SK-N-DZ (cell line): ENCODE results near the gene SLC39A13.

Experiments used
- DNase-seq: peaks from one replicate; pipeline ENCODE4 v3.0.0-alpha.2; 2015; ENCODE audit warnings: low spot score

The SLC39A13 gene

DNA sequence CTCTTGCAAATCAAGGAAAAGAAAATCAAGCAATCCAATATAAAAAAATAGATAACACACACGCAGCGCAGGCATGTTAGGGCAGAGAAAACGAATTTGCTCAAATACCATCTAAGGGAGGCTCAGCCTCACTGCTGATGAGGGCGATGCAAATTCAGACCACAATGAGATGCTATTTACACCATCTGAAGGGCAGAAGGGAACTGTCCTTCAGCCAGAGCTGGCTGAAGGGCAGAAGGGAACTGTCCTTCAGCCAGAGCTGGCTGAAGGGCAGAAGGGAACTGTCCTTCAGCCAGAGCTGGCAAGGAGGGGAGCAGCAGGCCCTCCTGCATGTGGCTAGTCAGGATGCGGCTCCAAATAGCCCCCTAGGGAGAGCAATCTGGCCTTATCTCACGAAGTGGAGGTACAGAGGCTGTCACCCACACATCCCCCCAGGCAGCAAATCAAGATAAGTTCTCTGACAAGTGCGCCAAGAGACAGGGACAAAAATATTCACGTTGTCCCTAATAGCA lies 7.6 kb upstream of the SLC39A13 start:
- no peak for DNase-seq

DNA sequence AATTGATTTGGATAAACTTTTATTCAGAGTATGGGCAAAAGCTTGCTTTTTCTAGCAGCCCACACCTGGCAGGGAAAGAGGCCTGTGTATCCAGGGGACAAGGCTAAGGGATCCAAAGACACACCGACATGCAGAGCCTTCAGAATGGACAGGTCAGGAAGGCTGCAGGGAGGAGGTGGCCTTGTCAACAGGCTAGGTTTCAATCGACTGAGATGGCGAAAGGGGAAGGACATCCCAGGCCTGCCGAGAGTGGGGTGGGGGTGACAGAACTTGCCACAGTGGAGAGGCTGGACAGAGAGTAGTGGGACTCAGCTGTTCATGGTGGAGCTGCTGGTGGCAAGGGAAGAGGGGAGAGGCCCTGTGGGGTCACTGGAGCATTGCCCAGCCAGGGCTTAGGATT lies 5.3 kb upstream of the SLC39A13 start:
- DNase-seq, result no peak

- no peak for DNase-seq
These were observed 4.8 kb upstream of the SLC39A13 start for GRCh38 chr11:47403571-47403970.

DNA sequence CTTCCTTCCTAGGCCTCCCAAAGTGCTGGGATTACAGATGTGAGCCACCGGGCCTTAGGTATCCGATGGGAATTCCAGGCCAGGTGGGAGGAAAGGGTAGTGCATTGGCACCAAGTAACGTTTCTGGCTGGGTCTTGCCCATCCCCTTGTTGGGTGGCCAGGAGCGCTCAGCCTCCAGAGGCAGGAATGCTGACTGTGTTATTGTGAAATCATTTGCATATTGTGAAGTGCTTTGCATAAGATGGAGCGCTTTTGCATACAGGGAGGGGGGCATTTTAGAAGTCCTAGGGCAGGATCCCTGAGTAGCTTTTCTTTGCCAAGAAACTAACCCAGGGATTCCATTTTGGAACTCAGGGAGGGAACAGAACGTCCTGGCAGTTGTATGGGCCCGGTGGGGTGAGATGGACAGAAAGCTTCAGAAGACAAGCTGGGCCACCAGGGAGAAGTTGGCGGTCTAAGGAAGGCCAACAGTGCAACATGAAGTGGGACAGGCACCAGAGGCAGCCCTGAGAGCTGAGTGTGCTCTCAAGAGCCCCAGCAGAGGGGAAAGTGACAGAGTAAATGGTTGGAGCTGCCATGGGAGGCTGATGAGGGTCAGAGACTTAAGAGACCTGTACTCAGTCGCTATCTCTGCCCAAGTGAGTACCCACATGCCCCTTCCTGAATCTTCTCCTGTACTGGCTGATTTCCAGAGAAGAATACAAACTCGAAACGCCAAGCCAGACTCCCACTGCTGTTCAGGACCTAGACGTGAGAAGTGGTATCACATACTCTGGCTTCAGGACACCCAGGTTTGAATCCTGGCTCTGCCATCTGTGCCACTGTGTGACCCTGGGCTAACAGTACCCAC lies 1.3 kb upstream of the SLC39A13 start:
- no peak for DNase-seq

DNA sequence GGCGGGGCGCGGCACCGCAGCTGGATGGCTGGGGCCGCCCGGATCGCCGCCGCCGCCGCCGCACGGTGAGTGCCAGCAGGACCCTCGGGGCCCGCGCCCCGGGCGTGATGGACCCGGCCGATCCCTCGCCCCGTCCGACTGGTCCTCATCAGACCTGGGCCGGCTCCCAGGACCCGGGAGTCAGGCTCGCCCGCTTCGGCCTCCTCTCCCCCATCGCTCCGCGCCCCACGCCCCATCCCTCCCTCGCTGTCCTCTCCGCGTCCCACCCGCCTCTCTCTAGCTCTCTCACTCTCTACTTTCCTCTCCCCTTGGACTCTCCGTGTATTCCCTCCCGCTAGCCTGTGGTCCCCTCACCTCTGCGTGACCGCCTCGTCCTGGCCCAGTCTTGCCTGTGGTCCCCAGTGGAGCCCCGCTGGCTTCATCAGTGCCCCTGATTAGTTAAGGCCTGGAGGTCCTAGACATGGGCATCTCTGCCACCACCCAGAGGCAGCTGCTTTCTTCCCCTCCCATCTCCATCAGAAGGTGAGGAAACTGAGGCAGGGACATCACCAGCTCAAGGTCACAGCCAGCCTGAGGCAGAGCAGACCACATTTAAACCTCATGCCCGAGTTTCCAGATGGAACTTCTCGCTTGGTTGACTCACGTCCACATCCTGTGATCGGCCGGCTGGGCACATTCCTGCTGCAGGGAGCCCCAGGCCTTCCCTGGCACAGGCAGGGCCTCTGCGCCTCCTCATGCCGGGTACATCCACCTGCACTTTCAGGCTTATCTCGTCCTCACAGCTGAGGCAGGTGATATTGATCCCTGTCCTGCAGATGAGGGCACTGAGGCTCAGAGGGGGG lies 429 bp downstream of the SLC39A13 start:
- DNase-seq, result no peak

DNA sequence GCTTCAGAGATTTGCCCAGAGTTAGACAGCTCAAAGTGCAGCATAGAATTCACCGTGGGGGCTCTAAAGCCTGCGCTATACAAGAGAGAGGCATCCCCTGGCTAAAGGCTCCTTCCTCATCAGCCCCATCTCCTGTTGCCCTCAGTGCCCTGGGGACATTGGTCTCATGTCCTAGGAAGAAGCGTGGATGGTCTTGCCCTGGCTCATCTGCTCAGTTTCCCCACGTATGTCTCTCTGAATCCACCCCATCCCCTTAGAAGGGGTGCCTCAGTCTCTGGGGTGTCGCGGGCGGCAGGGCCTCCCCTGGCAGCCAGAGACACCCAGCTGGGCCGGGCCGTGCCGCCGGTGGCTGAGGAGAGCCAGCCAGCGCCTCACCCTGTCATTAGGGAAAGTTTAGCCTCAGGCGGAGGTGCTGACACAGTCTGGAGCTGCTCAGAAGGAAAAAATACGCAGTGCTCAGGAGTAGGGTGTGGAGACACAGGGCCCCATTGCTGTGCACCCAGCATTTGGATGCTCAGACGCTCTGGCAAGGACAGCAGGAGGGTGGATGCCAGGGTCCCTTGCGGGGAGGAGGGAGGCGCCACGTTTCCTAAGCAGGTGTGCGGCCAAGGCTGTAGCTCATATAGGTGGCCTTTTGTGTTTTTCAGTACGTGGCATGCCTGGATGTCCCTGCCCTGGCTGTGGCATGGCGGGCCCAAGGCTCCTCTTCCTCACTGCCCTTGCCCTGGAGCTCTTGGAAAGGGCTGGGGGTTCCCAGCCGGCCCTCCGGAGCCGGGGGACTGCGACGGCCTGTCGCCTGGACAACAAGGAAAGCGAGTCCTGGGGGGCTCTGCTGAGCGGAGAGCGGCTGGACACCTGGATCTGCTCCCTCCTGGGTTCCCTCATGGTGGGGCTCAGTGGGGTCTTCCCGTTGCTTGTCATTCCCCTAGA lies 1.3 kb downstream of the SLC39A13 start:
- DNase-seq, result no peak

DNA sequence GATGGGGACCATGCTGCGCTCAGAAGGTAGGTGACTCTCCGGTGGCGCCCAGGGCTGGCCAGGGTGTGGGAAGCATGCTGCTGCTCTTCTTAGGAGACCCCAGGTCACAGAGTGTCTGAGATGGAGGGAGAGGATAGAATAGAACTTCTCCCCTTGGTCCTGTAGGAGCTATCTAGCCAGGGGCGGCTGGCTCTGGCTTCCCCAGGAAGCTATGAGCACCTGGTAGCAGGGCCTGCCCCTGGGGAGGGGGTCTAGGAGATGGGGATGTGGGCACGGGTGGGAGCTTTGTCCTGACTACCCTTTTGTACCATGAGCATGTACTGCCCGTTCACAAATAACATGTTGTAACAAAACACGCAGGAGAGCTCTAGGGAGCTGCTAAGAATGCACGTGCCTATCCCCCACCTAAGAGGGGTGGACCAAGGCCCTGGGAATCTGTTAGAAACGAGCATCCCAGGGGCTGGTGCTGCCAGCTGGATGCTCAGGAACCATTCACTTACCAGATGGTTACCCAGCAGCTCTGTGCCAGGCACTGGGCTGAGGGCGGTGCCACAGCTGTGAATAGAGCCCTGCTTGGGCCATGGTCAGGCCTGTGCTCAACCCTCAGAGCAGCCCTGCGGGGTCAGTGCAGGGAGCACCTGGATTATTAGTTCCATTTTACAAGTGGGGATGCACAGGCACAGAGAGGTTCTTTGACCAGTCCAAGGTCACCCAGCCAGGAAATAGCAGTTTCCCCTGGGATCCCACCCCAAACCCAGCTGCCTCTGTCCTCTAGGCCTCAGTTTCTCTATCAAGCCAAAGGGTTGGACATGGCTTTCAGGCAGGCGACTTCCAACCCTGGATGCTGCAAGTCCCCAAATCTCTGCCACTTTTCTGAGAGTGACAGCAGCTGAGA lies 2.2 kb downstream of the SLC39A13 start:
- DNase-seq, result no peak

DNA sequence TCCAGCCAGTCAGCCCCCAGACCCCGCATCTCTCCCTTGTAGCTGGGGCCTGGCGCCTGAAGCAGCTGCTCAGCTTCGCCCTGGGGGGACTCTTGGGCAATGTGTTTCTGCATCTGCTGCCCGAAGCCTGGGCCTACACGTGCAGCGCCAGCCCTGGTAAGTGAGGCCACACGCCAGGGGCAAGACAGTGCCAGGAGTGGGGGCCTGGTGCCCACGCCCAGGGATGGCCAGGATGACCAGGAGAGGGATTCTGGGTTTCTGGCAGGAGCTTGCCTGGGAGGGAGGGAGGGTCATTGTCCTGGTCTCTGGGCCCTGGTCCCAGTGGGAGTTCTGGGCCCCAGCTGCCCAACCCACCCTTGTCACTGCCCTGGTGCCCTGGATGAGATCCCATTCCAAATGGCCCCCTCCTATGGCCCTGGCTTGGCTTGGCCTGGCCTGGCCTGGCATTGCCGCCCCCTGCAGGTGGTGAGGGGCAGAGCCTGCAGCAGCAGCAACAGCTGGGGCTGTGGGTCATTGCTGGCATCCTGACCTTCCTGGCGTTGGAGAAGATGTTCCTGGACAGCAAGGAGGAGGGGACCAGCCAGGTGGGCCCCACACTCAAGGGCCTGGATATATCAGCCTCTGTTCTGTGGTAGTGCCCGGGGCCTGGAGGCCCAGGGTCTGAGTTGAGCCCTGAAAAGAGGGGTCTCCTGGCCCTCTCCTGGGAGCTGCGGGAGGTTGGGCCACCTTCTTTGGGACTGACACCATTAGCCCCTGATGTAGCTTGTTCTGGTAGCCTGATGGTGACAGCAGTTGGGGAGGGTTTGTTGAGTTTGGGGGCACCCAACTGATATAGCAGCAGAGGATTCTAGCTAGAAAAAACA lies 3.7 kb downstream of the SLC39A13 start:
- peak; percentile 47 for DNase-seq

DNA sequence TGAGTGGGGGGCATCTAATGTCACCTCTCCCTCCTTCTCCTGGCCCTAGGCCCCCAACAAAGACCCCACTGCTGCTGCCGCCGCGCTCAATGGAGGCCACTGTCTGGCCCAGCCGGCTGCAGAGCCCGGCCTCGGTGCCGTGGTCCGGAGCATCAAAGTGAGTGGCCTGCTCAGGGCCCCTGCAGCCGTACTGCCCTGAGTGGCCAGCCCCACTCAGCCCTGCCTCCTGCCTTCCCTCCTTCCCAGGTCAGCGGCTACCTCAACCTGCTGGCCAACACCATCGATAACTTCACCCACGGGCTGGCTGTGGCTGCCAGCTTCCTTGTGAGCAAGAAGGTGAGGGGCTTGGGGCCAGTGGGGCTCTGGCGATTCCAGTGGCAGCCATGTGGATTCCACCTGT lies 5.0 kb downstream of the SLC39A13 start:
- DNase-seq, result no peak

GRCh38 chr11:47413908-47414684 lies 5.7 kb downstream of the SLC39A13 start:
- no peak for DNase-seq

DNA sequence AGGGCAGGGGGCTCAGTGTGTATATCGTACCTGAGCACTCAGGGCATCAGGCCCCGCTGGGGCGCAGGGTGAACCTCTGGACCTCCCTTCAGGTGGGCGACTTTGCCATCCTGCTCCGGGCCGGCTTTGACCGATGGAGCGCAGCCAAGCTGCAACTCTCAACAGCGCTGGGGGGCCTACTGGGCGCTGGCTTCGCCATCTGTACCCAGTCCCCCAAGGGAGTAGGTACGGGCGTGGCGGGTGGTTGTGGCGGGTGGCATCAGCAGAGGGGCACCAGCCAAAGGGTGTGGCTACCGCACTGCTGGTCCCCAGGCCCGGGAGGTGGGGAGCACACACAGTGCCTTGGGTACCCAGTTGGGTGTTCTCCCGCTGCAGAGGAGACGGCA lies 6.3 kb downstream of the SLC39A13 start:
- no peak for DNase-seq

GRCh38 chr11:47415091-47415854 lies 6.9 kb downstream of the SLC39A13 start:
- DNase-seq, result no peak

DNA sequence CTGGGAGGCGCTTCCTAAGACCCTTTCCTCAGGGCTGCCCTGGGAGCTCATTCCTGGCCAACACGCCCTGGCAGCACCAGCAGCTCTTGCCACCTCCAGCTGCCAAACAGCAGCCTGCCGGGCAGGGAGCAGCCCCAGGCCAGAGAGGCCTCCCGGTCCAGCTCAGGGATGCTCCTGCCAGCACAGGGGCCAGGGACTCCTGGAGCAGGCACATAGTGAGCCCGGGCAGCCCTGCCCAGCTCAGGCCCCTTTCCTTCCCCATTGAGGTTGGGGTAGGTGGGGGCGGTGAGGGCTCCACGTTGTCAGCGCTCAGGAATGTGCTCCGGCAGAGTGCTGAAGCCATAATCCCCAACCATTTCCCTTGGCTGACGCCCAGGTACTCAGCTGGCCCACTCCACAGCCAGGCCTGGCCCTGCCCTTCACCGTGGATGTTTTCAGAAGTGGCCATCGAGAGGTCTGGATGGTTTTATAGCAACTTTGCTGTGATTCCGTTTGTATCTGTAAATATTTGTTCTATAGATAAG lies 7.6 kb downstream of the SLC39A13 start:
- DNase-seq, result no peak

- no peak for DNase-seq
These were observed 9.3 kb downstream of the SLC39A13 start for GRCh38 chr11:47417712-47418111.

- no peak for DNase-seq
These were observed 10.3 kb downstream of the SLC39A13 start for GRCh38 chr11:47418454-47419259.

GRCh38 chr11:47425611-47426010 lies 17.2 kb downstream of the SLC39A13 start:
- no peak for DNase-seq
